Testis (tissue), 3 donors: ENCODE results near the gene STIP1. TPM values are rescaled to one million over a fixed set of nuclear protein-coding genes. Genes with fewer than 3 reads are reported as not detected.
A peak's percentile ranks its signal among the peaks of the same experiment; 100 is the strongest.
"Not testable (repeated sequence)": the region's sequence is repeated elsewhere in the genome, so short reads cannot be mapped to it uniquely, and the experiment has no call there.

Experiments used
- DNase-seq: peaks from one replicate; pipeline ENCODE4 v3.0.0-alpha.2; 2019
- H3K27ac ChIP-seq, 2 donors: fragments of 200-600 bp; sonication (generic); one replicate each; pipeline ENCODE4 v1.5.1; 2019
- H3K27me3 ChIP-seq: fragments of 200-600 bp; sonication (generic); one replicate; pipeline ENCODE4 v1.5.1; 2019
- H3K36me3 ChIP-seq: fragments of 200-600 bp; sonication (generic); one replicate; pipeline ENCODE4 v1.5.1; 2017; ENCODE audit warnings: low read depth; ENCODE audit errors: missing control alignments
- H3K4me1 ChIP-seq: fragments of 200-600 bp; sonication (generic); one replicate; pipeline ENCODE4 v1.5.1; 2019
- H3K4me3 ChIP-seq, 2 donors: fragments of 200-600 bp; sonication (generic); one replicate each; pipeline ENCODE4 v1.5.1; 2017 to 2019
- H3K9me3 ChIP-seq: fragments of 200-600 bp; sonication (generic); one replicate; pipeline ENCODE4 v1.5.1; 2017
- CTCF ChIP-seq, 3 experiments: fragments of 450-650 bp in 2 of 3; fragments of 200-600 bp in 1 of 3; sonication (generic) in 1 of 3; IDR thresholded peaks; one replicate each; pipeline ENCODE4 v1.5.1; 2016 to 2019; ENCODE audit warnings: antibody characterized with exemption in 3 of 3, mild to moderate bottlenecking in 2 of 3, moderate library complexity in 1 of 3
- POLR2A ChIP-seq: fragments of 450-650 bp; IDR thresholded peaks from one replicate; pipeline ENCODE4 v1.6.1; 2017; ENCODE audit warnings: antibody characterized with exemption, mild to moderate bottlenecking, moderate library complexity
- WGBS, 2 donors: methylation state at CpG; one replicate each; pipeline ENCODE4 v1.1.5; 2018; 5-methylcytosine and 5-hydroxymethylcytosine counted together
- intact Hi-C: fragments of 100-400 bp; cut with DNase I; formaldehyde crosslinking; loops from one replicate; pipeline ENCODE4 v1.15.1; 2023; ENCODE audit warnings: low total_unique reads
- polyA plus RNA-seq: library from polyadenylated mRNA; stranded (reverse); fragments of 350-450 nt; fragmentation: Illumina TruSeq; extraction: RNeasy Lipid Tissue Mini Kit (QIAGEN cat#74804); gene quantifications from one replicate; pipeline ENCODE4 v1.2.3, GENCODE V29; 2014; ENCODE audit warnings: low read depth, low replicate concordance; ENCODE audit not compliant: insufficient read depth
- total RNA-seq, 2 donors: library from RNA; depleted of rRNA; stranded (reverse); fragments of >200 nt; gene quantifications; one replicate each; pipeline ENCODE4 v1.2.3, GENCODE V29; 2016

Gene STIP1
- total and polyA plus RNA-seq, 3 donors from 2014 or later = 221 to 267 (median 247) TPM

DNA sequence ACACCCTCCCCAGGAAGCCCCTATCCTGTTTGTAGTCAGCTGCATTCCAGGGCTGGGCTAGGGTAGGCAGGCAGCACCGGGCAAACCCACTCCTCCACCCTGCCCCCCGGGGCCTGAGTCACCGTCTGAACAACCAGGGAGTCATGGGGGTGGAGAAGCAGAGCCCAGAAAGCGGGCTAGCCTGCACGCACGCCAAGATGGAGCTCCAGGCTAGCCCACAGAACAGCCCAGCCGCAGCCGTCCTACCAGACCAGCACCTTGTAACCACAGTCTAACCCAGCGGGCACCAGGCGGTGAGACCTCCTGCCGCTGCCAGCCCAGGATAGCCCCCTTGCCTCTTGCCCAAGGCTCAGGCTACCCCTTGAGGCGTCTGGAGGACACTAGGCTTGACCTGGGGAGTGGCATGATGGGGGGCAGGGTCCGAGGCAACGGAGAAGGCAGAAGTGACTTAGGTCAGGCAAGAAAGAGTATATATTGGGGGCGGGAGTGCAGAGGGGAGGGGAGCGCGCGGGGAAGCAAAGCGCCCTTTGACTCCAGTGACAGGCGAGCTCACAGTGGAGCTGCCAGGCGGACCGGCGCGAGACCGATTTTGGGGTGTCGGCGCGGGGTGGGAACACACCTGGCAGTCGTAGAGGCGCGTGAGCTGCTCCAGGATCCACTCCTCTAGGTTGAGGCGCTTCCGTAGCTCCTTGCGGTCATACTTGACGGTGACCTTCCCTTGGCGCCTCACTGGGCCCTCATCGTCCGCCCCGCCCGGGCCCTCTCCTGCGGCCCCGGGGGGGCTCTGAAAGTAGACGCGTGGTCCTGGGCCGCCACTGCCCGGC lies 60.0 kb downstream of the STIP1 start:
- peak overlapping the region; percentile 47 to 60 for H3K4me3 ChIP-seq
- no peaks in the 10 kb centered on the region for H3K36me3 ChIP-seq
- WGBS, 2 donors = 2 to 3% methylated on average over 24 to 46 of the region's 46 CpGs
- H3K27me3 ChIP-seq = no peaks in the 10 kb centered on the region
- H3K4me1 ChIP-seq = peaks cover 45% of the 10 kb centered on the region
- no peaks in the 10 kb centered on the region for H3K9me3 ChIP-seq
- peak overlapping the region; percentile 24 to 75 for H3K27ac ChIP-seq
- intact Hi-C loops = no loop called here
- peak; percentile 50 for DNase-seq
- TF ChIP-seq POLR2A (no peak), CTCF (IDR thresholded peaks at IDR 0.05) (no peak)

GRCh38 chr11:64246621-64246870 lies 60.6 kb downstream of the STIP1 start:
- peak overlapping the region in 1 of 2 donors; percentile 68 for H3K27ac ChIP-seq
- H3K9me3 ChIP-seq, H3K36me3 ChIP-seq, intact Hi-C loops, DNase-seq, H3K27me3 ChIP-seq: not testable (repeated sequence)
- 1% methylated on average over 26 of the region's 43 CpGs; no CpG with 5 or more reads in 1 of the 2 donors for WGBS, 2 donors
- H3K4me1 ChIP-seq = peaks cover 45% of the 10 kb centered on the region
- H3K4me3 ChIP-seq = peak overlapping the region; percentile 47 to 60

GRCh38 chr11:64246871-64247728 lies 61.1 kb downstream of the STIP1 start, which contains the start of gene PPP1R14B:
Gene PPP1R14B (minus strand): TSS chr11:64246943. CDS start chr11:64246673, 270 bp downstream.
- intact Hi-C loops = no loop called here
- H3K36me3 ChIP-seq = no peaks in the 10 kb centered on the region
- DNase-seq = peak; percentile 87
- TF ChIP-seq CTCF (IDR thresholded peaks at IDR 0.05) (peak in 2 of 3 experiments; percentile 20 to 33), POLR2A (no peak)
- peak within 1 kb of the TSS; percentile 75 for H3K27ac ChIP-seq
- no peaks in the 10 kb centered on the region for H3K27me3 ChIP-seq
- peak within 1 kb of the TSS; percentile 47 to 80 for H3K4me3 ChIP-seq
- peaks cover 47% of the 10 kb centered on the region for H3K4me1 ChIP-seq
- H3K9me3 ChIP-seq = no peaks in the 10 kb centered on the region
- WGBS, 2 donors = 0 to 1% methylated on average over 34 to 53 of the region's 74 CpGs

DNA sequence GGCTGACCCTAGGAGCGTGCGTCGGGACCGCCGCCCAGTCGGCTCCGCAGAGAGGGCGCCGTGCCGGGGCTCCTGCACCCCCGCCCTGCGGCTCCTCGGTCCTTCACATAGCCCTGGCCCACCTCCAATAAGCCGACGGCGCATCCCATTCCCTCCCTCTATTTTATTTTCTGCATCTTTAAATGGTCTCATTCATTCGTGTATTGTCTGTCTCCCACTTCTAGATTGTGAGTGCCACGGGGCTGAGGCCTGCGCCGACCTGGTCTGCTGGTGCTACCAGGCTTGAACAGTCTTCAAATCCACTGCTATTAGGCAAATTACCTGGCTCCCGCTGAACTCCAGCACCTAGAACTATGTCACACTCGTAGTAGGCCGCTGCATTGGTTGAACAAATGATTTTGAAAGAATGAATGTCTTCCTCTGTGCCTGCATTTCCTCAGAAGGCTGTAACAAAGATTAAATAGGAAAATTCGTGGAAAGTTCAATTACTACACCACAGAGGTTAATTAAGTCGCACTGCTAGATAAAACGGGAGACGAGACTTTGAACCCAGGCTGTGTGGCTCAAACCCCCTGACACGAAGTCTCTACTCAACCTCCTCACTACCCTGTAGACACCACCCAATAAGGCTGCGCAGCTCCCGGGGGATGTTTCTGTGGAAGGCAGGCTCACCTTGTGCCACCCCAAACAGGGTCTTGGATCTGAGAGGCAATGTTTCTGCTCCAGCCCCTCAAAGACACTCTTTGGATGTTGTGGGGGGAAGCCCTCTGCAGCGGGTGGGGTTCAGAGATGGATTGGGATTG lies 62.0 kb downstream of the STIP1 start:
- DNase-seq = peak; percentile 58
- WGBS, 2 donors = 28 to 29% methylated on average over 23 to 31 of the region's 31 CpGs
- Histone ChIP-seq H3K27me3 (no peaks in the 10 kb centered on the region), H3K36me3 (no peaks in the 10 kb centered on the region), H3K4me1 (peaks cover 47% of the 10 kb centered on the region), H3K4me3 (peak overlapping the region; percentile 47 to 80), H3K9me3 (no peaks in the 10 kb centered on the region), H3K27ac (peak overlapping the region; percentile 68 to 75)
- TF ChIP-seq CTCF (IDR thresholded peaks at IDR 0.05) = no peak
- no peak for TF ChIP-seq POLR2A
- intact Hi-C loops = no loop called here
